ENCODE results near the gene GDF10. TPM values are rescaled to one million over a fixed set of nuclear protein-coding genes. Genes with fewer than 3 reads are reported as not detected.

The GDF10 gene
- total RNA-seq, 1 donor from 2014 or later, result 14.5 TPM

GRCh38 chr10:47259466-47259865, 40.5 kb upstream of the GDF10 start:
- DNase-seq, result no peak
- Histone ChIP-seq H3K4me3 (no peak overlapping the region), H3K9me3 (no peaks in the 10 kb centered on the region), H3K27me3 (ENCODE audit: low read depth) (no peaks in the 10 kb centered on the region), H3K4me1 (no peaks in the 10 kb centered on the region), H3K27ac (no peak overlapping the region), H3K36me3 (no peaks in the 10 kb centered on the region)
- ATAC-seq, result no peak
- no peak for TF ChIP-seq CTCF (IDR thresholded peaks at IDR 0.05)
- intact Hi-C loops (cut with DNase I), result no loop called here

GRCh38 chr10:47260505-47261111, 39.4 kb upstream of the GDF10 start:
- ATAC-seq (no peak), DNase-seq (no peak)
- H3K27ac ChIP-seq, result no peak overlapping the region
- no peaks in the 10 kb centered on the region for H3K27me3 ChIP-seq (ENCODE audit: low read depth)
- no peaks in the 10 kb centered on the region for H3K9me3 ChIP-seq
- H3K4me1 ChIP-seq, result no peaks in the 10 kb centered on the region
- intact Hi-C loops (cut with DNase I), result no loop called here
- no peak overlapping the region for H3K4me3 ChIP-seq
- no peaks in the 10 kb centered on the region for H3K36me3 ChIP-seq
- TF ChIP-seq CTCF (IDR thresholded peaks at IDR 0.05), result no peak

- no peak for DNase-seq
- TF ChIP-seq CTCF (IDR thresholded peaks at IDR 0.05), result no peak
Observed at GRCh38 chr10:47261121-47261520, 38.9 kb upstream of the GDF10 start.

GRCh38 chr10:47261556-47261955, 38.4 kb upstream of the GDF10 start:
- ATAC-seq (no peak), DNase-seq (no peak)
- Histone ChIP-seq H3K27me3 (ENCODE audit: low read depth) (no peaks in the 10 kb centered on the region), H3K9me3 (no peaks in the 10 kb centered on the region), H3K4me3 (no peak overlapping the region), H3K36me3 (no peaks in the 10 kb centered on the region), H3K27ac (no peak overlapping the region), H3K4me1 (no peaks in the 10 kb centered on the region)
- intact Hi-C loops (cut with DNase I), result no loop called here
- no peak for TF ChIP-seq CTCF (IDR thresholded peaks at IDR 0.05)

More at GRCh38 chr10:47261121-47261520, 38.9 kb upstream of the GDF10 start:
- H3K4me1 ChIP-seq, result no peaks in the 10 kb centered on the region
- no peaks in the 10 kb centered on the region for H3K9me3 ChIP-seq
- H3K27ac ChIP-seq, result no peak overlapping the region
- ATAC-seq, result no peak
- no peaks in the 10 kb centered on the region for H3K36me3 ChIP-seq
- H3K4me3 ChIP-seq, result no peak overlapping the region
- no peaks in the 10 kb centered on the region for H3K27me3 ChIP-seq (ENCODE audit: low read depth)
- intact Hi-C loops (cut with DNase I), result no loop called here

GRCh38 chr10:47262606-47263533, 37.1 kb upstream of the GDF10 start:
- no peak for TF ChIP-seq CTCF (IDR thresholded peaks at IDR 0.05)
- no peak for DNase-seq
- Histone ChIP-seq H3K9me3 (no peaks in the 10 kb centered on the region), H3K36me3 (no peaks in the 10 kb centered on the region), H3K4me1 (no peaks in the 10 kb centered on the region), H3K27ac (no peak overlapping the region), H3K27me3 (ENCODE audit: low read depth) (no peaks in the 10 kb centered on the region), H3K4me3 (no peak overlapping the region)
- ATAC-seq, result no peak
- intact Hi-C loops (cut with DNase I), result no loop called here

All from lower lobe of right lung (tissue), 2 donors.